ENCODE results near the gene RGL1.

The RGL1 gene

DNA sequence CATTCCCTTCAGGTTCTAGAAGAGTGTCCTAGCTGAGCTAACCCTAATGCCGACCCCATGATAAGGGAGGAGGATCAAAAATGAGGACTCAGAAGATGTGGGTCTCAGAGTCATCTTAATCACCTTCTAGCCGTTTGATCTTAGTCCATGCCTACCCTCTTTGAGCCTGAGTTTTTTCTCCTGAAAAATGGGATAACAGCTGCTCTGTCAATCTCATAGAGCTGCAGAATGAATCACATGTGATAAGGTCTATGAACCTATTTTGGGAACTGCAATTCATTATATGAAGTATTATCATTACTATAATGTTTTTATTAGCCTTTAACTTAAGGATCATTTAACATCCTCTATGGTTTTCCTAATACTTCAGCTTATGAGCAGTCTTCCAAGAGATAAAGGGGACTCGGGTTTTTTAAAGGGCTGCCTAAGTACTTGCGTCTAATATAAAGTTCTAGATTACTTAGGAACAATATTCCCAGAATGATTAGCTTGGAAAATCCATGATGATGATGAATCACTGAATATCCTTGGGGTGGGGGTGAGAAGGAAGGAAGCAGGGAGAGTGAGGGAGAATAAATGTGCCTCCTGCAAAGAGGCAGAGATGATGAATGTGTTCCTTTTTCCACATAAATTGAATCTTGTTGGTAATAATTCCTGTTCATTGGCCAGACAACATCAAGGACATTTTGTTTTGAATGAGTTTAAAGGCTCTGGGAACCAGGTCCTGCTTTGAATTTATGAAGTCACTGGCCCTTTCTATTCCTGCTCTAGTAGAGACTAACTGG lies 165.8 kb downstream of the RGL1 start:
- no peaks in the 10 kb centered on the region for H3K4me1 ChIP-seq (ENCODE audit: control insufficient read depth, insufficient read depth, low read length)
- H3K27ac ChIP-seq (ENCODE audit: extremely low read depth, low read depth, low read length): no peak overlapping the region
- ChIA-PET POLR2A (no interaction called here), CTCF (no interaction called here)
- no peaks in the 10 kb centered on the region for H3K36me3 ChIP-seq (ENCODE audit: control insufficient read depth in 2 of 2, insufficient read depth in 1 of 2, low read length in 2 of 2)
- no peak overlapping the region for H3K4me3 ChIP-seq (ENCODE audit: low read depth, low read length)
- H3K9me3 ChIP-seq (ENCODE audit: control insufficient read depth, insufficient read depth, low read depth, low read length): no peaks in the 10 kb centered on the region
- no peak for TF ChIP-seq ZNF426 (tag by site-specific recombination; IDR thresholded peaks at IDR 0.05)
- no peak for TF ChIP-seq ZNF585B (tag by site-specific recombination; IDR thresholded peaks at IDR 0.05)
- no peak for TF ChIP-seq KLF9 (tag by site-specific recombination; IDR thresholded peaks at IDR 0.05; ENCODE audit: low read depth)
- TF ChIP-seq EGR2 (tag by site-specific recombination; IDR thresholded peaks at IDR 0.05; ENCODE audit: low read depth): no peak
- no peak for TF ChIP-seq ZNF112 (tag by site-specific recombination; IDR thresholded peaks at IDR 0.05)
- no peak for TF ChIP-seq ZNF266 (tag by site-specific recombination; IDR thresholded peaks at IDR 0.05; ENCODE audit: low read depth)
- no peak for TF ChIP-seq ZBTB8A (tag by site-specific recombination; IDR thresholded peaks at IDR 0.05)
- no peak for TF ChIP-seq ZNF785 (tag by site-specific recombination; IDR thresholded peaks at IDR 0.05)
- TF ChIP-seq KLF10 (tag by site-specific recombination; IDR thresholded peaks at IDR 0.05): no peak
- TF ChIP-seq, protein P1, sequence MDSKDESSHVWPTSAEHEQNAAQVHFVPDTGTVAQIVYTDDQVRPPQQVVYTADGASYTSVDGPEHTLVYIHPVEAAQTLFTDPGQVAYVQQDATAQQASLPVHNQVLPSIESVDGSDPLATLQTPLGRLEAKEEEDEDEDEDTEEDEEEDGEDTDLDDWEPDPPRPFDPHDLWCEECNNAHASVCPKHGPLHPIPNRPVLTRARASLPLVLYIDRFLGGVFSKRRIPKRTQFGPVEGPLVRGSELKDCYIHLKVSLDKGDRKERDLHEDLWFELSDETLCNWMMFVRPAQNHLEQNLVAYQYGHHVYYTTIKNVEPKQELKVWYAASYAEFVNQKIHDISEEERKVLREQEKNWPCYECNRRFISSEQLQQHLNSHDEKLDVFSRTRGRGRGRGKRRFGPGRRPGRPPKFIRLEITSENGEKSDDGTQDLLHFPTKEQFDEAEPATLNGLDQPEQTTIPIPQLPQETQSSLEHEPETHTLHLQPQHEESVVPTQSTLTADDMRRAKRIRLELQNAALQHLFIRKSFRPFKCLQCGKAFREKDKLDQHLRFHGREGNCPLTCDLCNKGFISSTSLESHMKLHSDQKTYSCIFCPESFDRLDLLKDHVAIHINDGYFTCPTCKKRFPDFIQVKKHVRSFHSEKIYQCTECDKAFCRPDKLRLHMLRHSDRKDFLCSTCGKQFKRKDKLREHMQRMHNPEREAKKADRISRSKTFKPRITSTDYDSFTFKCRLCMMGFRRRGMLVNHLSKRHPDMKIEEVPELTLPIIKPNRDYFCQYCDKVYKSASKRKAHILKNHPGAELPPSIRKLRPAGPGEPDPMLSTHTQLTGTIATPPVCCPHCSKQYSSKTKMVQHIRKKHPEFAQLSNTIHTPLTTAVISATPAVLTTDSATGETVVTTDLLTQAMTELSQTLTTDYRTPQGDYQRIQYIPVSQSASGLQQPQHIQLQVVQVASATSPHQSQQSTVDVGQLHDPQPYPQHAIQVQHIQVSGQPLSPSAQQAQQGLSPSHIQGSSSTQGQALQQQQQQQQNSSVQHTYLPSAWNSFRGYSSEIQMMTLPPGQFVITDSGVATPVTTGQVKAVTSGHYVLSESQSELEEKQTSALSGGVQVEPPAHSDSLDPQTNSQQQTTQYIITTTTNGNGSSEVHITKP (tag by site-specific recombination; IDR thresholded peaks at IDR 0.05): no peak
- TF ChIP-seq, protein P2, sequence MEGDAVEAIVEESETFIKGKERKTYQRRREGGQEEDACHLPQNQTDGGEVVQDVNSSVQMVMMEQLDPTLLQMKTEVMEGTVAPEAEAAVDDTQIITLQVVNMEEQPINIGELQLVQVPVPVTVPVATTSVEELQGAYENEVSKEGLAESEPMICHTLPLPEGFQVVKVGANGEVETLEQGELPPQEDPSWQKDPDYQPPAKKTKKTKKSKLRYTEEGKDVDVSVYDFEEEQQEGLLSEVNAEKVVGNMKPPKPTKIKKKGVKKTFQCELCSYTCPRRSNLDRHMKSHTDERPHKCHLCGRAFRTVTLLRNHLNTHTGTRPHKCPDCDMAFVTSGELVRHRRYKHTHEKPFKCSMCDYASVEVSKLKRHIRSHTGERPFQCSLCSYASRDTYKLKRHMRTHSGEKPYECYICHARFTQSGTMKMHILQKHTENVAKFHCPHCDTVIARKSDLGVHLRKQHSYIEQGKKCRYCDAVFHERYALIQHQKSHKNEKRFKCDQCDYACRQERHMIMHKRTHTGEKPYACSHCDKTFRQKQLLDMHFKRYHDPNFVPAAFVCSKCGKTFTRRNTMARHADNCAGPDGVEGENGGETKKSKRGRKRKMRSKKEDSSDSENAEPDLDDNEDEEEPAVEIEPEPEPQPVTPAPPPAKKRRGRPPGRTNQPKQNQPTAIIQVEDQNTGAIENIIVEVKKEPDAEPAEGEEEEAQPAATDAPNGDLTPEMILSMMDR (tag by site-specific recombination; IDR thresholded peaks at IDR 0.05): no peak
- TF ChIP-seq YY2 (tag by site-specific recombination; IDR thresholded peaks at IDR 0.05): no peak
- no peak for TF ChIP-seq ZNF624 (tag by site-specific recombination; IDR thresholded peaks at IDR 0.05)
- no peak for TF ChIP-seq ZNF677 (tag by site-specific recombination; IDR thresholded peaks at IDR 0.05)
- no peak for TF ChIP-seq ZFP37 (tag by site-specific recombination; IDR thresholded peaks at IDR 0.05)
- no peak for TF ChIP-seq SETDB1 (IDR thresholded peaks at IDR 0.05; ENCODE audit: insufficient read length, low read length)
- no peak for TF ChIP-seq PBX3 (CRISPR knock-in tag; IDR thresholded peaks at IDR 0.05)
- no peak for TF ChIP-seq ZNF600 (tag by site-specific recombination; IDR thresholded peaks at IDR 0.05)
- TF ChIP-seq ZNF48 (tag by site-specific recombination; IDR thresholded peaks at IDR 0.05): no peak
- no peak for TF ChIP-seq BCL11A (tag by site-specific recombination; IDR thresholded peaks at IDR 0.05; ENCODE audit: low read depth)

DNA sequence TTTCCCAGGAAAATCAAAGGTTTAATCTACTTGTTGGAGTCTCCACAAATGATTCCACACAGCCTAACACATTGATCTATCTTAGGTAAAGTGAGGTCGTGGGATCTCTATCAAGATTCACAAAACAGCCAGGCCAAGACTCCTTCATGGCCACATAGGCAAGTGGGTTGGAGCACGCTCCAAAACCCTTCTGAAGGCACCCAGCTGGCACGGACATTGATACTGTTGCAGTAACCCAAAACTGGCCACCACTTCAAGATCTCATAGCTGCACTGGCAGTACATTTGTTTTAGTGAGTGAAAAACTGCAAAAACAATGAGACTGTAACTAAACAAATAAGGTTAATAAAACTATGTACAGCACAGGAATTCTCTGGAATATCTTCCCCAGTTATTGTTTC lies 170.7 kb downstream of the RGL1 start:
- ChIA-PET CTCF (no interaction called here), POLR2A (no interaction called here)
- no peaks in the 10 kb centered on the region for H3K9me3 ChIP-seq (ENCODE audit: control insufficient read depth, insufficient read depth, low read depth, low read length)
- H3K27ac ChIP-seq (ENCODE audit: extremely low read depth, low read depth, low read length): no peak overlapping the region
- H3K4me3 ChIP-seq (ENCODE audit: low read depth, low read length): no peak overlapping the region
- H3K4me1 ChIP-seq (ENCODE audit: control insufficient read depth, insufficient read depth, low read length): no peaks in the 10 kb centered on the region
- no peaks in the 10 kb centered on the region for H3K36me3 ChIP-seq (ENCODE audit: control insufficient read depth in 2 of 2, insufficient read depth in 1 of 2, low read length in 2 of 2)
- TF ChIP-seq ZNF16 (tag by site-specific recombination; IDR thresholded peaks at IDR 0.05; ENCODE audit: low read depth) (no peak), HOXC10 (CRISPR knock-in tag; IDR thresholded peaks at IDR 0.05) (no peak), OSR2 (tag by site-specific recombination; IDR thresholded peaks at IDR 0.05) (no peak), BCL11B (tag by site-specific recombination; IDR thresholded peaks at IDR 0.05; ENCODE audit: low read depth) (no peak), ZNF654 (tag by site-specific recombination; IDR thresholded peaks at IDR 0.05; ENCODE audit: low read depth) (no peak), ZNF623 (tag by site-specific recombination; IDR thresholded peaks at IDR 0.05) (no peak), ZBTB1 (tag by site-specific recombination; IDR thresholded peaks at IDR 0.05) (no peak)
- TF ChIP-seq, protein P3, sequence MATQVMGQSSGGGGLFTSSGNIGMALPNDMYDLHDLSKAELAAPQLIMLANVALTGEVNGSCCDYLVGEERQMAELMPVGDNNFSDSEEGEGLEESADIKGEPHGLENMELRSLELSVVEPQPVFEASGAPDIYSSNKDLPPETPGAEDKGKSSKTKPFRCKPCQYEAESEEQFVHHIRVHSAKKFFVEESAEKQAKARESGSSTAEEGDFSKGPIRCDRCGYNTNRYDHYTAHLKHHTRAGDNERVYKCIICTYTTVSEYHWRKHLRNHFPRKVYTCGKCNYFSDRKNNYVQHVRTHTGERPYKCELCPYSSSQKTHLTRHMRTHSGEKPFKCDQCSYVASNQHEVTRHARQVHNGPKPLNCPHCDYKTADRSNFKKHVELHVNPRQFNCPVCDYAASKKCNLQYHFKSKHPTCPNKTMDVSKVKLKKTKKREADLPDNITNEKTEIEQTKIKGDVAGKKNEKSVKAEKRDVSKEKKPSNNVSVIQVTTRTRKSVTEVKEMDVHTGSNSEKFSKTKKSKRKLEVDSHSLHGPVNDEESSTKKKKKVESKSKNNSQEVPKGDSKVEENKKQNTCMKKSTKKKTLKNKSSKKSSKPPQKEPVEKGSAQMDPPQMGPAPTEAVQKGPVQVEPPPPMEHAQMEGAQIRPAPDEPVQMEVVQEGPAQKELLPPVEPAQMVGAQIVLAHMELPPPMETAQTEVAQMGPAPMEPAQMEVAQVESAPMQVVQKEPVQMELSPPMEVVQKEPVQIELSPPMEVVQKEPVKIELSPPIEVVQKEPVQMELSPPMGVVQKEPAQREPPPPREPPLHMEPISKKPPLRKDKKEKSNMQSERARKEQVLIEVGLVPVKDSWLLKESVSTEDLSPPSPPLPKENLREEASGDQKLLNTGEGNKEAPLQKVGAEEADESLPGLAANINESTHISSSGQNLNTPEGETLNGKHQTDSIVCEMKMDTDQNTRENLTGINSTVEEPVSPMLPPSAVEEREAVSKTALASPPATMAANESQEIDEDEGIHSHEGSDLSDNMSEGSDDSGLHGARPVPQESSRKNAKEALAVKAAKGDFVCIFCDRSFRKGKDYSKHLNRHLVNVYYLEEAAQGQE (tag by site-specific recombination; IDR thresholded peaks at IDR 0.05): no peak
